Stomach (tissue), 4 donors: ENCODE data around the gene FAM234B.

Source experiments
- POLR2AphosphoS5 ChIP-seq, 3 donors: sonication (generic); formaldehyde crosslinking; IDR thresholded peaks; one replicate each; pipeline ENCODE4 v1.6.1; 2016; ENCODE audit warnings: antibody characterized with exemption in 3 of 3
- TF ChIP-seq, protein P1 (sequence below), 7 experiments: fragments of 450-650 bp in 4 of 7; fragments of 200-600 bp in 3 of 7; sonication (generic) in 3 of 7; IDR thresholded peaks; one replicate each; pipeline ENCODE4 v1.5.1; 2016 to 2019; ENCODE audit warnings: antibody characterized with exemption in 7 of 7, control low read depth in 2 of 7, mild to moderate bottlenecking in 1 of 7

GRCh38 chr12:13127444-13127843 is 83.3 kb downstream of the FAM234B start:
- TF ChIP-seq POLR2AphosphoS5 (IDR thresholded peaks at IDR 0.05): no peak
- TF ChIP-seq, protein P1, sequence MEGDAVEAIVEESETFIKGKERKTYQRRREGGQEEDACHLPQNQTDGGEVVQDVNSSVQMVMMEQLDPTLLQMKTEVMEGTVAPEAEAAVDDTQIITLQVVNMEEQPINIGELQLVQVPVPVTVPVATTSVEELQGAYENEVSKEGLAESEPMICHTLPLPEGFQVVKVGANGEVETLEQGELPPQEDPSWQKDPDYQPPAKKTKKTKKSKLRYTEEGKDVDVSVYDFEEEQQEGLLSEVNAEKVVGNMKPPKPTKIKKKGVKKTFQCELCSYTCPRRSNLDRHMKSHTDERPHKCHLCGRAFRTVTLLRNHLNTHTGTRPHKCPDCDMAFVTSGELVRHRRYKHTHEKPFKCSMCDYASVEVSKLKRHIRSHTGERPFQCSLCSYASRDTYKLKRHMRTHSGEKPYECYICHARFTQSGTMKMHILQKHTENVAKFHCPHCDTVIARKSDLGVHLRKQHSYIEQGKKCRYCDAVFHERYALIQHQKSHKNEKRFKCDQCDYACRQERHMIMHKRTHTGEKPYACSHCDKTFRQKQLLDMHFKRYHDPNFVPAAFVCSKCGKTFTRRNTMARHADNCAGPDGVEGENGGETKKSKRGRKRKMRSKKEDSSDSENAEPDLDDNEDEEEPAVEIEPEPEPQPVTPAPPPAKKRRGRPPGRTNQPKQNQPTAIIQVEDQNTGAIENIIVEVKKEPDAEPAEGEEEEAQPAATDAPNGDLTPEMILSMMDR (IDR thresholded peaks at IDR 0.05): no peak
